ENCODE data around the gene NUBP1. TPM values are rescaled to one million over a fixed set of nuclear protein-coding genes. Genes with fewer than 3 reads are reported as not detected.

The NUBP1 gene
- total and polyA plus RNA-seq, 9 donors, result 15.1 to 37.4 (median 31.2) TPM

DNA sequence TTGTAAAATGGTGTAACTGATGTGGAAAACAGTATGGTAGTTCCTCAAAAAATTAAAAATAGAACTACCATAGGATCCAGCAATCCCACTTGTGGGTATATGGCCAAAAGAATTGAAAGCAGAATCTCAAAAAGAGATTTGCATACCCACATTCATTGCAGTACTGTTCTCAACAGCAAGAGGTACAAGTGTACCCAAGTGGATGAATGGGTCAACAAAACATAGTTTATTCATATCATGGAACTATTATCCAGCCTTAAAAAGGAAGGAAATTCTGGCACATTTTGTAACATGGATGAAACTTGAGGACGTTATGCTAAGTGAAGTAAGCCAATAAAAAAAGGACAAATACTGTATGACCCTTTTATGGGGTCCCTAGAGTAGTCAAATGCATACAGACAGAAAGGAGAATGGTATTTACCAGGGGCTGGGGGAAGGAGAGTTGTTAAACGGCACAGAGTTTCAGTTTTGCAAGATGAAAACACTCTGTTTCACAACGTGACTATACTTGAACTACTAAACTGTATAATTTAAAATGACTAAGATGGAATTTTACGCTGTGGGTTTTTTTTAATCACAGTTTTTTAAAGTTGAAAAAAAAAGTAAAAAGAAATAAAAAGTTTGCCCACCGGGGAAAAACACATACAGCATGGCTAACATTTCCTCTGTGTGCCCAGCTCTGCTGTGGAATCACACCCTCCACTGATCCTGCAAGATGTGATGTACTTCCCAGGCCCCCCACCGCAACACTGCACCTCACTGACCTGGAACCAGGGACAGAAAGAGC is 68.9 kb downstream of the NUBP1 start:
- intact Hi-C loops (cut with DNase I), result no loop called here
- no peak for DNase-seq

DNA sequence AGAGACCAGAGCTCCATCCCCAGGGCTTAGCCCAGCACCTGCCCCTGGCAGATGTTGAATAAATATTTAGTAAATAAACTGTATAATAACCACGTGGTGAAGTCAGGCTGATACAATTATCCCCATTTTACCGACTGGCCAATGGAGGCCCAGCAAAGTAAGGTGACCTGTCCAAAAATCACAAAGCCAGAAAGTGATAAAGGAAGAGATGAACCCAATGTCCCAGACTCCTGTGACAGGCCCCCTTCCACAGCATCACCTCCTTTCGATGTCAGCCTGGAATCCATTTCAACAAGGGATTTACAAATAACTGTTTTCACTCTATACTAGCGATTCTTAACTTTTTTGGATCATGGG is 69.4 kb downstream of the NUBP1 start:
- Histone ChIP-seq H3K27ac (no peak overlapping the region), H3K9me3 (no peaks in the 10 kb centered on the region), H3K4me1 (ENCODE audit: insufficient read depth) (no peaks in the 10 kb centered on the region), H3K4me3 (no peak overlapping the region), H3K36me3 (no peaks in the 10 kb centered on the region), H3K27me3 (no peaks in the 10 kb centered on the region)
- intact Hi-C loops (cut with DNase I), result no loop called here
- no peak for DNase-seq
- TF ChIP-seq EP300 (IDR thresholded peaks at IDR 0.05) (no peak), POLR2A (IDR thresholded peaks at IDR 0.05) (no peak)
- TF ChIP-seq, protein P1, sequence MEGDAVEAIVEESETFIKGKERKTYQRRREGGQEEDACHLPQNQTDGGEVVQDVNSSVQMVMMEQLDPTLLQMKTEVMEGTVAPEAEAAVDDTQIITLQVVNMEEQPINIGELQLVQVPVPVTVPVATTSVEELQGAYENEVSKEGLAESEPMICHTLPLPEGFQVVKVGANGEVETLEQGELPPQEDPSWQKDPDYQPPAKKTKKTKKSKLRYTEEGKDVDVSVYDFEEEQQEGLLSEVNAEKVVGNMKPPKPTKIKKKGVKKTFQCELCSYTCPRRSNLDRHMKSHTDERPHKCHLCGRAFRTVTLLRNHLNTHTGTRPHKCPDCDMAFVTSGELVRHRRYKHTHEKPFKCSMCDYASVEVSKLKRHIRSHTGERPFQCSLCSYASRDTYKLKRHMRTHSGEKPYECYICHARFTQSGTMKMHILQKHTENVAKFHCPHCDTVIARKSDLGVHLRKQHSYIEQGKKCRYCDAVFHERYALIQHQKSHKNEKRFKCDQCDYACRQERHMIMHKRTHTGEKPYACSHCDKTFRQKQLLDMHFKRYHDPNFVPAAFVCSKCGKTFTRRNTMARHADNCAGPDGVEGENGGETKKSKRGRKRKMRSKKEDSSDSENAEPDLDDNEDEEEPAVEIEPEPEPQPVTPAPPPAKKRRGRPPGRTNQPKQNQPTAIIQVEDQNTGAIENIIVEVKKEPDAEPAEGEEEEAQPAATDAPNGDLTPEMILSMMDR (IDR thresholded peaks at IDR 0.05), result no peak
- WGBS, 3 donors, result 68 to 86% (median 80%) methylated on average over 4 of the region's 4 CpGs

More for the DNA sequence above, 68.9 kb downstream of the NUBP1 start:
- H3K27ac ChIP-seq, result no peak overlapping the region
- no peaks in the 10 kb centered on the region for H3K9me3 ChIP-seq
- no peaks in the 10 kb centered on the region for H3K27me3 ChIP-seq
- no peaks in the 10 kb centered on the region for H3K4me1 ChIP-seq (ENCODE audit: insufficient read depth)
- no peak overlapping the region for H3K4me3 ChIP-seq
- no peaks in the 10 kb centered on the region for H3K36me3 ChIP-seq
- WGBS, 3 donors, result 59 to 64% (median 62%) methylated on average over 6 of the region's 6 CpGs
- no peak for TF ChIP-seq EP300 (IDR thresholded peaks at IDR 0.05)
- no peak for TF ChIP-seq POLR2A (IDR thresholded peaks at IDR 0.05)
- TF ChIP-seq, protein P1 (IDR thresholded peaks at IDR 0.05), result no peak

DNA sequence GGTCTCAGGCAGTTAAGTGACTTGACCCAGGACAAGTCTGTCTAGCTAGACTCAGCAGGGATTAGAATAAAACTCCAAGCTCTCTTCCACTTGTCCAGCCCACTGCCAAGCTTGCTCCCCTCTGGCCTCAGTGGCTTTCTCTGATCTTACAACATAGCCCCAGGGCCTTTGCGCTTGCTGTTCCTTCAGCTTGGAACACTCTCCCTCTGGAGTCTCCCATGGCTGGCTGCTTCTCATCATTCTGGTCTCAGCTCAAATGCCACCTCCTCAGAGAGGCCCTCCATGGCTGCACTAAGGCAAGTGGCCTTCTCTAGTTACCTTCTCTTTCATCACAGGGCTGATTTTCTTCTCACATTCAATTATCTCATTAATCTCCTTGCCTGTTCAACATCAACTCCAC is 73.9 kb downstream of the NUBP1 start:
- 100% methylated on average over 1 of the region's 1 CpG for WGBS, 3 donors
- Histone ChIP-seq H3K27me3 (no peaks in the 10 kb centered on the region), H3K36me3 (no peaks in the 10 kb centered on the region), H3K27ac (no peak overlapping the region), H3K4me3 (no peak overlapping the region), H3K4me1 (ENCODE audit: insufficient read depth) (no peaks in the 10 kb centered on the region), H3K9me3 (no peaks in the 10 kb centered on the region)
- intact Hi-C loops (cut with DNase I), result no loop called here
- no peak for DNase-seq
- TF ChIP-seq EP300 (IDR thresholded peaks at IDR 0.05), result no peak
- TF ChIP-seq, protein P1 (IDR thresholded peaks at IDR 0.05), result no peak
- no peak for TF ChIP-seq POLR2A (IDR thresholded peaks at IDR 0.05)

DNA sequence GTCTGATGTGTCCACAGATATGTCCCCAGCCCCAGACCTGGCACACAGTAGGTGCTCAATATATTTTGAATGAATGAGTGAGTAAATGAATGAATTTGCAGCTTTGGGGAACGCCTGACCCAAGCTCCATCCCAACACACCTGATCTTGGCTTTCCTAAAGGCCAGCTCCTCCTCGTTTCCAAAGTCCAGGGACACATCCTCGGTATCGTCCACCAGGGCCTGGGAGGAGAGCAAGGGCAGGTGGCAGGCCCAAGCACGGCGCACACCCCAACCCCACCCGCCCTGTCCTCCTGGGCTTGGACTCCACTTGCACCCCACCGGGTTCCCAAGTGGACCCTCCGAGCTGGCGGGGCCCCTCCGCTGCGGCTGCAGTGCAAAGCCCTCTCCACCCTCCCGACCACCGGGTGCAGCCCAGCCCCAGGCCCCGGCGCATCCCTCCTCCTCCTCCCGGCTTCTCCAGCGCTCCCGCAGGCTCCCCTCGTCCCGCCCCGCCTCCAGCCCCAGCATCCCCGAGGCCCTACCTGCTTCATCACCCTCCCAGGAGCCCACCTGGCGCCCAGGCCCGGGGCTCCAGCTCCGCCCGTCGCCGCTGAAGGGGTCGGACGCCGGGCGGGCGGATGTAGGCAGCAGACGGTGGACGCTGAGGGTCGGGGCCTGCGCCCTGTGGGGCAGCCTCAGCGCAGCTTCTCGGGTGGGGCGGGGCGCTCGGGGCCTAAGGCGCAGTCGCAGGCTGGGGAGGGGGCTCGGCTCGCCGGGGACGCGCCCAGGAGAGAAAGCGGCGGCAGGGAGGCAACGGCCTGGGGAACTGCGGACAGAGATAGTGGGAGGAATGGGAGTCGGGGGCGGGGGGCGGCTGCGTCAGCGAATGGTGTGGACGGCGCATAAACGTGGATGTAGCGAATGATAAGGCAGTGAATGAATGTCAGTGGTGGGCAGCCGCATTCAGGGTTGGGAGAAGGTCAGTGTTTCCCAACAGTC is 74.6 kb downstream of the NUBP1 start, which contains the start of gene TVP23A:
TSS of gene TVP23A (minus strand) at position 832 of the 979 bp plus-strand sequence. CDS start at position 531, 301 bp downstream.
- 7 to 11% (median 9%) methylated on average over 52 to 64 of the region's 64 CpGs for WGBS, 3 donors
- DNase-seq, result peak; percentile 38 to 68 (median 56)
- TF ChIP-seq EP300 (IDR thresholded peaks at IDR 0.05), result no peak
- TF ChIP-seq POLR2A (IDR thresholded peaks at IDR 0.05), result no peak
- TF ChIP-seq, protein P1 (IDR thresholded peaks at IDR 0.05), result no peak
- H3K9me3 ChIP-seq, result no peaks in the 10 kb centered on the region
- intact Hi-C loops (cut with DNase I), result no loop called here
- peak within 1 kb of the TSS; percentile 8 to 53 for H3K27ac ChIP-seq
- H3K4me3 ChIP-seq, result peak within 1 kb of the TSS; percentile 43
- no peaks in the 10 kb centered on the region for H3K36me3 ChIP-seq
- no peaks in the 10 kb centered on the region for H3K27me3 ChIP-seq
- no peaks in the 10 kb centered on the region for H3K4me1 ChIP-seq (ENCODE audit: insufficient read depth)
